GM18870 (cell line): ENCODE data around the gene FAM240A.

Experiments
- ATAC-seq: cut with Tn5 transposase; IDR thresholded peaks from one replicate; pipeline ENCODE4 v1.9.1; 2021; ENCODE audit warnings: moderate library complexity; ENCODE audit not compliant: unreplicated experiment

Gene FAM240A

DNA sequence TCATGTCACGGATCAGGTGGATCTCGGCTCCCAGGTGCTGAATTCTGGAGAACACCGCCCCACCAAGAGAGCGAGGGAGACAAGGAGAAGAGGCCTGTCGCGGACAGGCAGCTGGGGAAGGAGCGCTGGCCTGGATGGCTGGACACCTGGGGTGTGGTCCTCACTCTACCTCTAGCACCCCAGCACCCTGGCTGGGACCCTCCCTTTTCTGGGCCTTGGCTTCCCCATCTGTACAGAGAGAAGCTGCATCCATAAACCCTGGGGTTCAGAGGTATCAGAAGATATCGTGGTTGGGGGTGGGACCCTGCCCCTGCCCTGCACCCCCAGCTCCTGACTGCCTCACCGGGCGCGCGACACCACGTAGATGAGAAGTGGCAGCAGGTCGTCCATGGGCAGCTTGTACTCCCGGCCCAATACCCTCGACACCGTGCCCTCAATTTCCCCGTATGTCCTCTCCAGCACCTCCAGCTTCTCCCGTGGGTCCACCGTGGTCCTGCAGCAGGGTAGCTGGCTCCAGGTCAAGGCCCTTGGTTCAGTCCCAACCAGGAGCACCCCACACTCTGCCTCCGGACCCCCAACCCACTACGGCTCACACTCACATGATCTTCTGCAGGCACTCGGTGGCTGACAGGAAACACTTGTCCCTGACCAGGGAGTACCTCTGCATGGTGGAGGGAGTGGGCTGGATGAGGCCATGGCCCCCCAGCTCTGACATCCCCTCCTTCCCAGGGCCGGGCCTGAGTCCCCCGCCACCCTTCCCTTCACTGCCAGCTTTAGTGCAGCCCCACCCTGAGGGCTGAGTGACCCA is 59.4 kb downstream of the FAM240A start:
- no peak for ATAC-seq

DNA sequence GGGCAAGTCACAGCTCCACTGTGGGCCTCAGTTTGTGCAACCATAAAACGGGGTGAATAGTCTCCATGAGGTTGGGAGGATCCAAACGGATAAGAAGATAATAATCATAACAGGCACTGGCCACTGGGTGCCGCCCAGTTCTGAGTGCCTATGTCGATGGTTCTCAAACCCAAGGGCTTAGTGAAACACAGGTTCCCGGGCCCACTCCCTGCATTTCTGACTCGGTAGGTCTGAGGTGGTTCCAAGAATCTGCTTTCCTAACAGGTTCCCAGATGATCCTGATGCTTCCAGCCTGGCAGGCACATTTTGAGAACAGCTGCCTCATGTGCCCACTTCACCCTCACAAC is 60.0 kb downstream of the FAM240A start:
- no peak for ATAC-seq

DNA sequence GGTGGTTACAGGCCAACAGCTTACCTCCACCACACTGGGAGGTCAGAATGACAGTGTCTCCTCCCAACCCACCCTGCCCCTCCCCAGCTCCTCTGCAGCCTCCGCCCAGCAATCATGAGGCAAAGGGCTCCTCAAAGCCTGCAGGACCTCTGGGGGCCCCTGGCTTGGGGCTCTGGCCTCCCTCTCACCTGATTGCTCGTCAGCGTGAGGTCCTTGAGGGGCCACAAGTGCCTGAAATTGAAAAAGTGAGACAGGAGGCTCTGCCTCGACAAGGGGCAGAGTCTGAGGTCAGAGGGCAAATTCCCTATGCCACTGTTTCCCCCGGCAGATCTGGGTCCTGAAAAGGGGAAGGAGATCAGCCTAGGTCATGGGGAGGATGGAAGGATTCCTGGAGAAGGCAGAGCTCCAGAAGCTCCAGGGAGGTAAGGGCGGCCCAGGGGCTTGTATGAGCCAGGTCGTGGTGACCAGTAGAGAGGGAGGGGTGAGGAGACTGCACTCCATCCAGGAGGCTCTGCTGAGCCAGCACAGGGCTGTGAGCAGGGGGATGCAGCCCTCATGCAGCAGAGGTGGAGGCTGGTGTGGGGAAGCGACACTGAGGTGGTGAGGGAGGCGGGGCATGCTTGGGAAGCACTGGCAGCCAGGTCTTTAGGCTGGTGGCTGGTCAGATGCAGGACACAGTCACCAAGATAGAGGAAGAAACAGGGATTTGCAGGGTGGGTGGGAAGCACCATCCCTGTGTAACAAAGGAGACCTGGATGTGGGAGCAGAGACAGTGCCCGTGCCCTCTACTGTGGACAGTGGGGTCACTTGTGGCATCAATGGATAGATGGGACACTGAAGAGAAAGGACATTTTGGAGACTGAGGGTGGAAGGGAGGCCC is 61.1 kb downstream of the FAM240A start:
- no peak for ATAC-seq

DNA sequence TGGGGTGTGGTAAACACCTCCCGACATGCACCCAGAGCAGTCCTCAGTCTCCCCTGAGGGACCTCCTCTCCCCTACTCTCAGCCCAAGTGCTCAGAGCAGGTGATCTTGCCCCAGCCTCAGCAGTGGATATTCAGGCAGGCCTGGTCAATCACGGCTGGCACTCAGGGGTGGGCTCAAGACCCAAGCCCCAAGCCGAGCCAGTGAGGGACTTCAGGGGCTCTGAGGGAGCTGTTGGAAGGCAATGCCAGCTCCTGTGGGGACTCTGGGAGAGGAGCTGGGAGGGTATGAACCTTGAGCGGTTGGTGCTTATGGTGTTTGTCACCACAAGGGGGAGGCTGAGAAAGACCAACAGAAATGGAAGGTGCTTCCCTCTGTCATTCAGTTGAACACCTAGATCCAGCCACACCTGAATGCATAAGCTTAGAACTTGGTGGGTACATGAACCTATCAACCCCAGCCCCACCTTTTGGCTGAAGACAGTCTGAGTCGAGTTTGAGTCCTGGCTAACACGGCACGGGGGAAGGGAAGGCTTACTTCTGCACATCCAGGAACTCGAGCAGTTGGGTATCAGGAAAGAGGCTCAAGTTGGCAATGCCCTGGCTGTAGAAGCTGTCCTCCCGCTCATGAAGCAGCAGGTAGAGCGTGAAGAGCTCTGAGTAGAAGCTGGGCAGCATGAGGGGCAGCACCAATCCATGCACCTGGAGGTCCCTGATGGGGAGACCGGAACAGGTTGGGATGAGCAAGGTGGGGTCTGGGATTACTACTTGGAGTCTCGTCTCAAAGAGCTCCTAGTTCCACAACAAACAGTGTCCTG is 61.9 kb downstream of the FAM240A start:
- no peak for ATAC-seq

DNA sequence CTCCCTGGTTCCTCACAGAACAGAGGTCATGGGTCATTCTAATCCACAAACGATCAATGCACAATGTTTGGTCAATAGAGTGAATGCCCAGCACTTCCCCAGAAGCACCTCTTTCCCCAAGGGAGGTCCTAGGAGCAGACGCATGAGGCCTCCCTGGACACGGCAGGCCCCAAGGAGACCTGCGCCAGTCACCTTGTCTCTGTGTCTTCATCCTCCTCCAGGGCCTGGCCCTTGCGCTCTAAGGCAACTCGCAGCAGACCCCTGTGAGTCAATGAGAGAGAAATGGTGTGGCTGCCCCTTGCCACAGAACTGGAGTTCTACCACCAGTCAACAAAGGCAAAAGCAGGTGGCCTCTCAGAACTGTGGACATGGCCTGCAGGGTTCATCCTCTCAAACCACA is 63.1 kb downstream of the FAM240A start:
- no peak for ATAC-seq
